NCI-H1436 treated with DMSO at 0.1 percent for 48 hours (cell line): ENCODE results near the gene C1orf174.
A peak's percentile ranks its signal among the peaks of the same experiment; 100 is the strongest.

Source experiments
- DNase-seq: peaks from one replicate; lab custom pipeline; 2025; lab: John Stamatoyannopoulos, UW

C1orf174 gene

DNA sequence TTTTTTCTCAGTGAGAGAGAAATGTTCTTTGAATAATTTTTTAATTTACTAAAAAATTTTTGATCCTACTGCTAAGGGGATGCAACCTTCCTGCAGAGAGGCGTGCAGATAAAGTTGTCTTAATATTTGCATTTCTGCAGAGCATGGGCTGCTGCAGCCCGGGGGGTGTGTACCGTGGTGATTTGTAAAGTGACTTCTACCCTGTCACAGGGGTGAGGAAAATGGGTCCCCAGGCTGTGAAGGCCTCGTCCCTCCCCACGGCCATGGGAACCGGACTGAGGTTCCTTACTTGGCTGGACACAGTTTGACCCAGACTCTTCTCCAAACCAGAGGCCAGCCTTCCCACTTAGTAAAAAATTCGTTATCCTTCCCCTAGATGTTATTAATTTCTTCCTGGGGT is 9.5 kb upstream of the C1orf174 start:
- DNase-seq, result no peak

DNA sequence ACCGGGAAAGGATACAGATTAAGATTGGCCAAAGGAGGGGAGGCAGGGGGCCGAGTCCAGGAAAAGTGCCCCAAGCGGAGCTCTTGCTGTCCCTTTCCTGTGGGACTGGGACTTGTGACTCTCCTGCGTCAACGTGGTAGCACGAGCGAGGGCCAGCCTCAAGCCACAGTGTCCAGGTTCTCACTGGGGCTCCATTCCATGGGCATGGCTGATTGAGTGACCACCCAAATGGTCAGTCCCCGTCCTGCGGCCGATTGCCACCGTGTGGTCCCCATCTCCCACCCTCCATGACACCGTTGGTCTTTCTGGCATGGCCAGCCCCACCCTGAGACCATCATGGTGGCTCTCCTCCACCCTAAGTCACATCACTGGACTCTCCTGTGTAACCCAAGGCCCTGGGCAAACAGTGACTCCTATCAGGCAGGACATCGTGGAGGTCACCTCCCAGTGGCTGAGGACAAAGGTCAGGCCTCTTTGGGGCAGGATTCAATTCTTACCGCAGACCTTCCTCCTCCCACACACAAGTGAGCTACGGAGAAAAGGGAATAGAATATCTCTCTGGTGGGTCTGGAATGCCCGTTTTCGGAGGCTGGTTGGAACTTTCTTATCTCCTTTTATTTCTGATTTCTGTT is 8.9 kb upstream of the C1orf174 start:
- DNase-seq, result no peak

DNA sequence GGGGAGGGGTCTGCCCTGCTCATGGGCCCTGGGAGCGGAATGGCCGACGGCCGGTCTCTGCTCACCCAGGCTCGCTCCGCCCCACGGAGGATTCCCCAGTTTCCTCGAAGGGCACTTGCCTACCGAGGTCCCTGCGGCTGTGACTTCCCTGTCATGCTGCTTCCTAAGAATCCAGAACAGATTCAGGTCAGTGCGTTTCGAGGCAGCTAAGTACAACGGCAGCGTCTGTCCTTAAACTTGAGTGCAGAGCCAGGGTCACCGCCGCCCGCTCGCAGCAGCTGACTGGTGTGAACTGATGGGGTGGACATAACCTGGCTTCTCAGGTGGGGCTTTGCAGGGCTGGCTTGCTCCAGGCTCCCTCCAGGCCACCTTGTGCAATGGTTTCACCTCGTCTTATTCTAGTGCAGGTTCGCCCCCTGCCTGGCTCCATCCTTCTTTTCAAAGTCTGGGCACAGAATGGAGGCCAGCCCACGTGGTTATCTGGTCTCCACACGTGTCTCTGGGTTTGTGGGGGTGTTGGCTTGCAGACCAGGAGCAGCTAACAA is 7.6 kb upstream of the C1orf174 start:
- no peak for DNase-seq

DNA sequence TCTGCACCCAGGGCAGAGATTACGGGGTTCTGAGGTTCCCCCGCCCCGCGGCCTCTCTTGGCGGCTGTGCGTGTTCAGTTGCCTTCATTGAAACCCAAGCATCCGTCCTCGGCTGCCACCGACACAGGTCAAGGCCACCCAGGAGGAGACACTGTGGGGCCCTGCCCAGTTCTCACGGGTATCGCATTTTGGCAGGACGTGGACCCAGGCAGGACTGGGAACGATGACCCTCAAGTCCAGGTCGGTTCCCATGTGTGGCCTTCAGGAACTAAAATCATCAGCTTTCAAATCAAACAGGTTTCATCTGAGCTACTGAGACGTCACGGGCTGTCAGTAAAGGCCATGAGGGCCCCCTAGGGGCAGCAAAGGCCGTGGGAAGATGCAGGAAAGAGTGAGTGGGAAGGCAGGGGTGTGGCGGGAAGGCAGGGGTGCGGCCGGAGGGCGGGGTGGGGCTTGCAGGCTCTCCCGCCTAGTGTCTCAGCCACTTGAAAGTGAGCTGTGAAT is 7.0 kb upstream of the C1orf174 start:
- no peak for DNase-seq

DNA sequence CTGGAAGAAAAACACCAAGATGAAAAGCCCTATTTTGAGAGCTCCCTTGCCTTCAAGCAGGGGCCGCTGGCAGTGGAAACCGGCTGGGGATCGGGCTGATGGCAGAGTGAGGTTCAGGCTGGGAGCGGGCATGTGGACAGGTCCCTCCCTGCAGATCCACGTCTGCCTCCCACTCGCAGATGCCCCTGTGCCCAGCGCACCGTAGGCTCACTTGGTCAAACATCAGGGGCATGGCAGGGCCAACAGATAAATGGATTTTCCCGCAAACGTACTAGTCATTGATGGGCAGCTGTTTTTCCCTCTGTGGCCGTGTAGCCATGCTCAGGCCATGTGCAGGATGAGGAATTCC is 6.6 kb upstream of the C1orf174 start:
- DNase-seq, result no peak

DNA sequence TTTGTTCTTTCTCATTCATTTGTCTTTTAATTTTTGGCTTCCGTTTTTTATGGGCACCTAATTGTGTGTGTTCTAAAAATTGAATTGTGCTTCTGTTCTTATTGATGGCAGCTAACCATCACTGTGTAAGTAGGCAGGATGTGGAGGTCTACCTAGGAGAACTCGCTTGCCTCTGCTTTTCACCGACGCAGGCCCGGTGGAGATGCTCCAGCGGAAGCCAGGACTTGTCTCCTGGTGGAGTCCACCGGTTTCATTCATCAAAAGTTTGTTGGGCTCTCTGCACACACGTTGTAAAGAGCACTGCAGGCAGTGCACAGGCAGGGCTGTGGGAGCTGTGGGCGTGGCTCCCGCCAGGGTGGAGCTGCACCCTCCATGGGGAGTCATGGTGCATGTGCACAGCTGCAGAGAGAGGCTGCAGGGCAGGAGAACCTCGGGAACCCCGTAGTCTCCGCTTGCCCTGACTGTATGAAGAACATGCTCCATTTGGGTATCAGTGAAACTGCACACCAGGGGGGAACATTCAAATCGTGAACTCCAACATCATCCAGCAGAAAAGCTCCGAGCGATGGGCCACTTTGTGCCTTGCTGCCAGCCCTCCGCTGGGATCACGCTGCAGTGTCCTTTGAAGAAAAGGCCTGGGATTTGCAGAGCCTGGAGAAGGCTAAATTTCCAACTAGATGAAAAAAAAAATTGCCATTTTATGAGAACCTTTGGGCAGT is 6.0 kb upstream of the C1orf174 start:
- DNase-seq, result no peak

DNA sequence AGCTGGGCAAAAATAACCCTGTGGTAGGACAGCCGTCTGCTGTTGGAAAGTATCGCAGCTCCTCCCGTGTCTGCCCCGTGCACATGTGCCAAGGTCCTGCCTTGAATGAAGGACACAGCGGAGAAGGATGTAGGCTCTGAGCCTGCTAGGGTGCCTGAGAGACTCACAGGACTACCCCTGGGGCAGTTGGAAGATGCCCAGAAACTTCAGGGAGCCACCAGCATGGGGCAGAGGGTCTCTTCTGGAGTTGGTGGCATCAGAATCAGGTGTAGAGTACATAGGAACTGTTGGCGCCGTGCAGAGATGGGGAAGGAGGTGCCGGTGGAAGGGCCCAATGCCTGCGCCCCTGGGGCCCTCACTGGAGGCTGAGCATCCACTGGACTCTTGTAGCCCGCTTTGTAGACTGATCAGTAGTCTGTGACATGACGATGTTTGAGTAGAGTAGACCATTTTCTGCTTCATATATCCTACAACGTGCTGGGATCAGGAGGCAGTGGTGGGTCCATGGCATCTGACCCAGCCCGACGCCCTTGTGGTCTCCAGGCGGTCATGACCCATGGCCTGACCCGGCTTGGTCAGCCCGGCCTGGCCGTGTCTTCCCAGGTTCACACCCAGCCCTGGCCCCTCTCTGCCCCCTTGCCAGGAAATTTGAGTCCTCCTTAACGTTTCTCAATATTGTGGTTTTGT is 5.3 kb upstream of the C1orf174 start:
- DNase-seq, result no peak

DNA sequence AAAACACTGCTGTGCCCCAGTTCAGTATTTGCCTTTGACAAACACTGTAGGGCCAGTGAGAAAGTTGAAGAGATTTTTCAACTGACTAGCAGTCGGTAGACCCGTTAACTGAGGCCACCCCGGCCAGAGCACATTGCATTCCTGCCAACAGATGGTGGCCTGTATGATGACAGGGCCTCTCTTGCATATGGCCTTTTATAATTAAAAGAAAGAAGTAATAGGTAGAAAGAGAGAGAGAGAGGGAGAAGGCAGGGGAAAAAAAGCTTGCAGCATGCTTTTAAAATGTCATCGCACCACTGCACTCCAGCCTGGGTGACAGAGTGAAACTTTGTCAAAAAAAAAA is 4.7 kb upstream of the C1orf174 start:
- no peak for DNase-seq

DNA sequence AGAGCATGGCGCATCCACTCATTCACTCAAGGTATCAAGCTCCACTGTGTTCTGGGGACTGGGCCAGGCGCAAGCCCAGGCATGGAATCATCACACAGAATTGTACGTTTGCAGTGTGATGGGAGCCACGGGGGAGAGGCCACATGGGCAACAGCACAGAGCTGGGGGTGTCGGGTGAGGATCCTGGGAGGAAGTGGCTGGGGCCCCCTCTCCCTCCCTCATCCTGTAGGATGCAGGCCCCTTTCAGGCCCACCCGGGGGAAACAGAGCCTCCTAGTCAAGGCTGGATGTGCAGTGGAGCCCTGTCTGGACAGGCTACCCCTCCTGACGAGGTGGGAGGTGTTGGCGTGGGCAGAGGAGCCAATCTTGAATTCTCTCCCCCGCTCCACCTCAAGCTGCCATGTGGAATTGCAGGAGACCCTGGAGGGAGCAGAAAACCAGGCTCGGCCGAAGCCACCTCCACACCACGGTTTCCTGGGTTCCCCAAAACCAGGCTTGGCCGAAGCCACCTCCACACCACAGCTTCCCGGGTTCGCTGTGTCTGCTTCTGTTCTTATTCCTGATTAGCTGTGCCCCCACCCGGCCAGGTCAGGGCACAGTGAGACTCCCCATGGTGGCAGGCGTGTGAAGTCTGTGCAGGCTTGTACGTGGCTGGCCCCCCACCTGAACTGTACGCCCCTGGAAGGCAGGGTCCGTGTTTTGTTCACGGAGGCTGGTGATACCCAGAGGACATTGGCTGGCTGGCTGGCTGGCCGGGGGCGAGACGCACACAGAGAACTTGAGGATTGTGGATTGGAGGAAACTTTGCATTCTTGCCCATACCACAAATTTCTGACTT is 4.2 kb upstream of the C1orf174 start:
- DNase-seq, result no peak

DNA sequence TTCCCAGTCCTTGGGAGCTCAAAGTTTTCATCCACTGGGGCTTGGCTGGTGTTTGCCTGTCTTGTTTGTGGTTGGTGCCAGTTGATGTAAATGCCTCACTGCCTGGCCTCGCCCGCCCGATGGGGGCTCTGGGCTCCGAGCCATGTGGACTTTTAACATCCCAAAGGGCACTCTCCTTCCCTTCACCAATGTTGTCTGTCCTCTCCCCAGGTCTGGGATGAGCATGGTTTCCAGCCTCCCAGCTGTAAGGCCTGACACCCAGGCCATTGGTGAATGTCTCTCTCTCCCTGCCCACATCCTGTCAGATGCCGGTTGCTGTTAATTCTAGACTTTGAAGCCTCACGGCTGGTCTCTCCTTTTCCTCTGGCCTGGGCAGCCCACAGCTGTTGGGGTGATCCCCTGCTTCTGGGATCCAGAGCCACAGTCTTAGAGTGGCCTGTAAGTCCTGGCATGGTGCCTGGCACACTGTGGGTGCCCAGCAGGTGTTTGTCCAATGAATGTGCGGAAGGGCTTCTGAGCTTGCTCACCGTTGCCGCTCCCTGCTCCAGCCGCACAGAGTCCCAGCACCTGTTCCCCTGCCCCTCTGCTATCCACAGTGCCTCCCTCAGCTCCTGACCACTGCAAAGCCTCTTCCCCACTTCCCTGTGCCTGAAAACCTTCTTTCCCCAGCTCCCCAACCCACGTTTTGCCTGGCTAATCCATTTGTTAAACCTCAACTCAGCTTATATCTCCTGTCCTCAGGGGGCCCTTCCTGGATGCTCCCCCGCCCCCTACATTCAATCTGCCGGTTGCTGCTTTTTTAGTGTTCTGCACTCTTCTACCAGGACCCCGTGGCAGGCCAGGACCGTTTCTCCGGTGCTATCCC is 3.3 kb upstream of the C1orf174 start:
- no peak for DNase-seq

DNA sequence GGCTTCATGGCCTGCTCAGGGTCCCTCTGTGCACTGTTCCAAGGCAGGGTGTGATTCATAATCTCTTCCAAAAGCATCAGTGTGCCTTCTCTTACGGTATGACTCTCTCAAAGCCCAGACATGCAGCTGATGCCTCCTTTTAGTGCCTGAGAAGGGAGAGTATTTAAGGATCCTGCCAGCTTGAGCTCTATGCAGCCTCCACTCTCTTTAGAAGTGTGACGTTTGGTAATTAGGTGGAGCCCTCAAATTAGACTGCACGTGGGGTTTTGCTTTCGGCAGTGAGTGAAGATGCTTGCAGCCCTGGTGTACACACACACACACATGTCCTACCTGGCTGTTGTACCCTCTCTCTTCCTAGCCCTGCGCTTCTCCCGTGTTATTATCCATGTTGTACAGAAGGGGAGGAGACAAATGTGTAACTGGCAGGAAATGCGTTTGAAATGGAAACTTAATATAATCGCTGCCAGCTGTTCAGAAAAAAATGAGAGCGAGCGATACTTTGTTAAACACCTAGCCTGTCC is 2.6 kb upstream of the C1orf174 start:
- no peak for DNase-seq

DNA sequence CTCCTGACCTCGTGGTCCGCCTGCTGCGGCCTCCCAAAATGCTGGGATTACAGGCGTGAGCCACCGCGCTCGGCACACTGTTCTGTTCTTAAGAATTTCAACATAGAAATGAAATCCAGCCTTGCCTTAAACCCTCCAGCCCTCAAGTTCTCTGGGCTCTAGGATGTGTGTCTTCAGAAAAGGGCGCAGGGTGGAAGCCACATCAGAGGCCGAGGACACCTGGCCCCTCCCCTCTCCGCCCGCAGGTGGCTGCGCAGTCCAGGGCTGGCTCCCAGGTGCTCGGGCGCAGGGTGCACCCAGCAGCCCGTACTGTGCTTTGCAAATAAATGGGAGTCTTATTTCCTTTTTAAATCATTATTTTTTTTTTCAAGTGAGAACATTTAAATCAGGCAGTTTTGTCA is 2.0 kb upstream of the C1orf174 start:
- DNase-seq, result no peak

DNA sequence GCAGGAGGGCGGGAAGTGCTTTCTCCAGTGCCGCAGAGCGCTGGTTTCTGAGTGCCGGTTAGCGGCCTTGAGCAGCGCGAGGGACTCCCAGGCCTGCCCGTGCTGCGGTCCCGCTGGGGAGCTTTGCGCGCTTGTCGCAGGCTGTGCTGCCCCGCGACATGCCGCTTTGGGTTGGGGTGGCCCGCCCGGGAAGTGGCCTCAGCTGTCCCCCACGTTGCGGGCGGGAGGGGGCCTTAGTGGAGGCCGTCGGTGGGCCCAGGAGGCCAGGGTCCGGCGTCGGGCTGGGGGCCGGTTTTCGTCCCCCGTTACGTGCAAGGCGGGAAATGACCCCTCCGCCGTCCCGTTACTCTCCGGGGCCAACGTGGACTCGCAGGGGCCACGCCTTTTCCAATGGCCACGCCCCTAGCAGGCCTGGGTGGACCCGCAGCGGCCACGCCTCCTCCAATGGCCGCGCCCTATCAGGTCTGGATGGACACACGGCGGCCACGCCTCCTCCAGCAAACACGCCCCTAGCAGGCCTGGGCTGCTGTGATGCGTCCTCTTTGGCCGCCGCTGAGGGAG is 977 bp upstream of the C1orf174 start:
- peak; percentile 30 for DNase-seq

DNA sequence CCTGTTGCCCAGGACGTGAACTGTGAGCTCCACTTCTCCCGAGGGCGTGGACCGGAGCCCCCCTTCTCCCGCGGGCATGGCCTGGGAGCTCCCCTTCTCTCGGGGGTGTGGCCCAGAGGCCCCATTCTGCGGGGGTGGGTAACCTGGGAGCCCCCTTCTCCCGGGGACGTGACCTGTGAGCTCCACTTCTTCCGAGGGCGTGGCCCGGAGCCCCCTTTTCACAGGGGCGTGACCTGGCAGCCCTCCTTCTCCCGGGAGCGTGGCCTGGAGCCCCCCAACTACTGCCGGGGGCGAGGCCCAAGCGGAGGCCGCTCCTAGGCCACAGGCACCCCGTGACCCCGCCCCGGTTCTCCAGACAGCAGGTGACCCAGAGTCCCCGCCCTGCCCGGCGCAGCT is 320 bp downstream of the C1orf174 start:
- DNase-seq, result no peak

DNA sequence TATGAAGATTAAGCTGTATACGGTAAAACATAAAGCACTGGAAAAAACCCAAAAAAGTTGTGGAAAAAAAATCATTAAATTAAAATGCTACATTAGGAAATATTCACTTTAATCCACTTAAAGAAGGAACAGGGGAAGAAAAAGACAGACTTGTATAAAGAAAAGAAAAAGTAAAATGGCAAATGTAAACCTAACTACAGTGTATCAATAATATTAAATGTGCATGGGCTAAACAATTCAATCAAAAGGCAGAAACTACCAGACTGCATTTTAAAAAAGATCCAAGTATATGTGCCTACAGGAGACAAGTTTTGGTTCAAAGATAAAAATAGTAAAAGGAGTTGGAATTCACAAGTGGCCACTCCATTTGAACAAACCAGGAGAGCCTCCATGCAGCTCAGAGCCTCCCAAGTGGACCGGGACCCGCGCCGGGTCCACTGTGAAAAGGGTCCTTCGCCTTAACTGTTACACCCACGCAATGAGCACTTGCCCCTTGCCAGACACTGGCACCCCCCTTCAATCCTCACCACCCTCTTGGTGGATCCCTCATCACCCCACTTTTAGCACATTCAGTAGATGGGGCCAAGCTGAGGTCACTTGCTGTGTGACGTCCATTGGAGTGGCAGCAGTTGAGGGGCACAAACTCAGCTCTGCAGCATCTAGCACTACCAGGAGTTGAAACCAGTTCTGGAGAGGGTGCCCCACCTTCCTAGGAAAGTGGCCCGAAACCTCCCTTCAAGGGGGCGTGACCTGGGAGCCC is 898 bp downstream of the C1orf174 start:
- no peak for DNase-seq

DNA sequence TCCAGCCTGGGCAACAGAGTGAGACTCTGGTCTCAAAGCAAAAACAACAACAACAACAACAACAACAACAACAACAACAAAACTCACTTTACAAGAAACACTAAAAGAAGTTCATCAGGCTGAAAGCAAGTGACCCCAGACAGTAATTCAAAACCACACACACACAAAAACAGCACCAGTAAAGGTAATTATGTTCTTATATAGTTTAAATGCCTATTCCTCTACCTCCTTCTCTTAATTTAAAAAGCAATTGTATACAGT is 1.7 kb downstream of the C1orf174 start:
- no peak for DNase-seq

DNA sequence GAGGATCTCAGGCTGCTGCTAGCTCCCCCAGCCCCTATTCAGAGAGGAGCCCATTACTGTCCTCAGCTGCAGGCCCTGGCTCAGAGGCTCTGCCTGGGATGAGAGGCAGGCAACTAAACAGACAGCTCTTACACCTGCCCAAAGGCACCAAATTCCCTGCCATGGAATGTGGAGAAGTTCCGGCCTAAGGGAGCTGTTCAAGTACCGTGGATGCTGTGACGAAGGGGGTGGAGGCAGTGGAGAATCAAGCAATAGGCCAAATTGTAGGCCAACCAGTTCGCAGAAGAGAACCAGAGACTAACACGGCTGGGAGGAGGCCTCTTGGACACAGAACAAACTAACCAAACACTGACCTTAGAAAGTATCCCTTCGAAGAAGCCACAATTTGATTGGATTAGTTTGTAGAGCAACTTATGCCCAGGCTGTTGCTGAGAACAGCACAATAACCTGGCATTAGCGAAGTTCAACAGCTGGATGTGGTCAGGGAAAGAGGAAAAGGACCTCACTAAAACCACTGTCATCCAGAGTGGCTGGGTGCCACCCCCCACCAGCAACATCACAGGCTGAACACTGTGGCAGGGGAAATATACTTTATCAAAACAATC is 3.6 kb downstream of the C1orf174 start:
- DNase-seq, result no peak

DNA sequence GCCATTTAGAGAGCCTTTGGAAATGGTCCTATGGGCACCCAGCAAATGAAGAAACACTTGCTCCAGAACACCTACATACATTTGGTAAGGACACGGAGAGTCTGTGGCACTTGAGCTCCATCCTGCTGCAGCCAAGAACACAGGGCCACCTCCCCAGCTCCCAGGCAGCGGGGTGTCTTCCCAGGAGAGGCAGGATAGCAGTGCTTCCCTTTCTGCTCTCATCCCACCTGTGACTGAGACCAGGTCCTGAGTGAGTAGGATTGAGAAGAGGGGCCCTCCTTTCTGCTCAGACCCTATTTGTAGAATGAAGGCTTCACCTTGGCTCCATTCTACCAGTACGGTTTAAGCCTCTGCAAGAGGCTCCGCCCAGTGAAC is 4.1 kb downstream of the C1orf174 start:
- DNase-seq, result no peak

DNA sequence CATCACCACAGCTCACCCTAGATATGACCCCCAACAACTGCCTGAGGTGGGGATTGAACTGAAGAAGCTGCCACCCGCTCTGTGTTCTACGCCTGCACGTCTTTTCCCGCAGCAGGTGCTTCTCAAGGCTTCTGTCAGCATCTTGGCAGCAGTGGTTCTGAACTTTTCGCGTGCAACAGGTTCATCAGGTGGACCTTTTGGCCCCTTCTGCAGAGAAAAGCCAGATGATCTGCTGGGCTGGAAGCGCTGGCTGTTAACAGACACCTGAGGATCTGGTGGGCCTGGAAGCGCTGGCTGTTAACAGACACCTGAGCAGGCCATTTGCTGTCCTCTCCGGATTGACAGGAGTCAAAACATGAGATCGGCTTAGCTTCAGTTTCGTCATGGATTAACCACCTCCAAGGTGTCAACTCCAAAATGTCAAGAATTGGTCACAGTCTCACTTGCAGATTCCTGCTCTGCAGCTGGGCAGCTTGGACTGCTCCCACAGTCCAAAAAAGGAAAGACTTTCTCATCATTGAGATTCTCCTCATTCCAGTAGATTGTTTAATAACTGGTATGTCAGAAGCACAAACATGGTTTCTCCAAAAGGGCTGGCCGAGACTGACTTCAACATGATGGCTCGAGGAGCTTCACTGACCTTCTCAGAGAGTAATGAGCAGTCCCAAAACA is 4.7 kb downstream of the C1orf174 start:
- DNase-seq, result no peak
